ENCODE measurements around the gene SHF.

The SHF gene

GRCh38 chr15:45121020-45121419 lies 66.7 kb downstream of the SHF start:
- no peaks in the 10 kb centered on the region for H3K9me3 ChIP-seq (ENCODE audit: control insufficient read depth, insufficient read depth, low read length)
- no peaks in the 10 kb centered on the region for H3F3A ChIP-seq (ENCODE audit: control insufficient read depth, insufficient read depth)
- no peaks in the 10 kb centered on the region for H3K36me3 ChIP-seq (ENCODE audit: control insufficient read depth, low read length)
- H3K9me2 ChIP-seq (replicated peaks; ENCODE audit: control insufficient read depth, low read length) = no peaks in the 10 kb centered on the region
- no peak overlapping the region for H3K4me2 ChIP-seq (ENCODE audit: low read length)
- H3K27ac ChIP-seq (ENCODE audit: low read depth, low read length) = no peak overlapping the region
- no peak overlapping the region for H3K4me3 ChIP-seq (ENCODE audit: low read length)
- TF ChIP-seq CTCF (IDR thresholded peaks at IDR 0.05; ENCODE audit: low read depth, low read length, poor library complexity, severe bottlenecking) = no peak
- no peak for TF ChIP-seq EZH2phosphoT487 (IDR thresholded peaks at IDR 0.05; ENCODE audit: borderline replicate concordance, low read length)
- H4K20me1 ChIP-seq (ENCODE audit: control insufficient read depth, insufficient read depth, low read depth, low read length) = no peaks in the 10 kb centered on the region
- peaks cover 3% of the 10 kb centered on the region; the same call in 1 of the 2 replicates for H3K4me1 ChIP-seq (ENCODE audit: control insufficient read depth, low read length)
- peaks cover 24% of the 10 kb centered on the region for H3K27me3 ChIP-seq (ENCODE audit: control insufficient read depth, low read length)
- H3K79me2 ChIP-seq (ENCODE audit: control insufficient read depth, low read length) = no peaks in the 10 kb centered on the region

GRCh38 chr15:45120081-45120972 lies 67.4 kb downstream of the SHF start:
- Histone ChIP-seq H3K27me3 (ENCODE audit: control insufficient read depth, low read length) (peaks cover 30% of the 10 kb centered on the region), H3K36me3 (ENCODE audit: control insufficient read depth, low read length) (no peaks in the 10 kb centered on the region), H3K9me2 (replicated peaks; ENCODE audit: control insufficient read depth, low read length) (no peaks in the 10 kb centered on the region), H4K20me1 (ENCODE audit: control insufficient read depth, insufficient read depth, low read depth, low read length) (no peaks in the 10 kb centered on the region), H3K4me3 (ENCODE audit: low read length) (no peak overlapping the region), H3K27ac (ENCODE audit: low read depth, low read length) (no peak overlapping the region), H3K9me3 (ENCODE audit: control insufficient read depth, insufficient read depth, low read length) (no peaks in the 10 kb centered on the region), H3K4me1 (ENCODE audit: control insufficient read depth, low read length) (peaks cover 3% of the 10 kb centered on the region; the same call in 1 of the 2 replicates), H3K4me2 (ENCODE audit: low read length) (no peak overlapping the region), H3K79me2 (ENCODE audit: control insufficient read depth, low read length) (no peaks in the 10 kb centered on the region), H3F3A (ENCODE audit: control insufficient read depth, insufficient read depth) (no peaks in the 10 kb centered on the region)
- TF ChIP-seq EZH2phosphoT487 (IDR thresholded peaks at IDR 0.05; ENCODE audit: borderline replicate concordance, low read length) (no peak), CTCF (IDR thresholded peaks at IDR 0.05; ENCODE audit: low read depth, low read length, poor library complexity, severe bottlenecking) (no peak)

DNA sequence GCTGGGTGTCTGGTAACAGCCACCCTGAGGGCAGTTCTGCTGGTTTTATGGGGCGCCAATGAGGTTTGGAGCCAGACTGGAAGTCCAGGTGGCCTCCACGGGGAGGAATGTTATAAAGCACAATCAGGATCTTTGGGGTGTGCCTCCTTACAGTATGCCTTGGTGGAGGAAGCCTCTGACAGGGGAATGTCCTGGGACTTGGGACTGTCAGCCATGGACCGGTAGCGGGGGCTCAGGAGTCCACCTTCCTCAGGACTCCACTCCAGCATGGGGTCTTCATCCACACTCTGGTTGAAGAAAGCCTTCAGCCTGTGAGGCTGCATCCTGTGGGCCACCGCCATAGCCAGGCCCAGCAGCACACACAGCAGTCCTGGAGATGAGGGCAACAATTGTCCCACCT lies 68.8 kb downstream of the SHF start:
- Histone ChIP-seq H3K27ac (ENCODE audit: low read depth, low read length) (no peak overlapping the region), H3K4me3 (ENCODE audit: low read length) (no peak overlapping the region), H3K9me3 (ENCODE audit: control insufficient read depth, insufficient read depth, low read length) (no peaks in the 10 kb centered on the region), H3K4me1 (ENCODE audit: control insufficient read depth, low read length) (peaks cover 11% of the 10 kb centered on the region), H3K79me2 (ENCODE audit: control insufficient read depth, low read length) (no peaks in the 10 kb centered on the region), H3F3A (ENCODE audit: control insufficient read depth, insufficient read depth) (no peaks in the 10 kb centered on the region), H3K36me3 (ENCODE audit: control insufficient read depth, low read length) (no peaks in the 10 kb centered on the region), H3K4me2 (ENCODE audit: low read length) (no peak overlapping the region), H4K20me1 (ENCODE audit: control insufficient read depth, insufficient read depth, low read depth, low read length) (no peaks in the 10 kb centered on the region), H3K27me3 (ENCODE audit: control insufficient read depth, low read length) (peaks cover 37% of the 10 kb centered on the region), H3K9me2 (replicated peaks; ENCODE audit: control insufficient read depth, low read length) (no peaks in the 10 kb centered on the region)
- TF ChIP-seq CTCF (IDR thresholded peaks at IDR 0.05; ENCODE audit: low read depth, low read length, poor library complexity, severe bottlenecking) (no peak), EZH2phosphoT487 (IDR thresholded peaks at IDR 0.05; ENCODE audit: borderline replicate concordance, low read length) (no peak)
